HepG2 (cell line): ENCODE measurements around the gene APOM. TPM values are rescaled to one million over a fixed set of nuclear protein-coding genes. Genes with fewer than 3 reads are reported as not detected.
A peak's percentile ranks its signal among the peaks of the same experiment; 100 is the strongest.

Source experiments
- ATF4 ChIP-seq, 2 experiments: fragments of 450-650 bp in 1 of 2; sonication (generic) in 1 of 2; formaldehyde crosslinking; IDR thresholded peaks; 2 replicates each; pipeline versions ENCODE4 v1.5.0 to v1.8.0; 2020 to 2022; ENCODE audit warnings: mild to moderate bottlenecking in 1 of 2, missing genetic modification reagents in 1 of 2
- HDAC2 ChIP-seq: sonication (generic); formaldehyde crosslinking; IDR thresholded peaks from 2 replicates; pipeline ENCODE4 v1.4.0; 2020; ENCODE audit warnings: missing genetic modification reagents
- HIC2 ChIP-seq: sonication (generic); formaldehyde crosslinking; IDR thresholded peaks from 2 replicates; pipeline ENCODE4 v1.9.0; 2022; ENCODE audit warnings: low read depth, missing genetic modification reagents
- MAFF ChIP-seq: IDR thresholded peaks from 2 replicates; pipeline ENCODE4 v1.6.1; 2011; ENCODE audit warnings: low read depth, low read length, improper control_type of control experiment
- NFAT5 ChIP-seq: sonication (generic); formaldehyde crosslinking; IDR thresholded peaks from 2 replicates; pipeline ENCODE4 v1.4.0; 2020; ENCODE audit warnings: missing genetic modification reagents
- PAX8 ChIP-seq: sonication (generic); formaldehyde crosslinking; IDR thresholded peaks from 2 replicates; pipeline ENCODE4 v1.8.0; 2022; ENCODE audit warnings: mild to moderate bottlenecking, missing genetic modification reagents, borderline replicate concordance
- TP53 ChIP-seq: sonication (generic); formaldehyde crosslinking; conservative IDR thresholded peaks from 2 replicates; pipeline ENCODE4 v1.4.0; 2020; ENCODE audit warnings: missing genetic modification reagents
- ZNF143 ChIP-seq: sonication (generic); formaldehyde crosslinking; IDR thresholded peaks from 2 replicates; pipeline ENCODE4 v1.4.0; 2020; ENCODE audit warnings: missing genetic modification reagents
- ZNF451 ChIP-seq: sonication (generic); formaldehyde crosslinking; IDR thresholded peaks from 2 replicates; pipeline ENCODE4 v1.5.0; 2020; ENCODE audit warnings: mild to moderate bottlenecking, missing genetic modification reagents
- ZNF687 ChIP-seq: sonication (generic); formaldehyde crosslinking; IDR thresholded peaks from 2 replicates; pipeline ENCODE4 v1.5.1; 2020; ENCODE audit warnings: mild to moderate bottlenecking, missing genetic modification reagents, moderate library complexity
- ZNF704 ChIP-seq: sonication (generic); formaldehyde crosslinking; IDR thresholded peaks from 2 replicates; pipeline ENCODE4 v1.8.1; 2023; ENCODE audit warnings: mild to moderate bottlenecking, inconsistent platforms, moderate library complexity, missing genetic modification reagents, borderline replicate concordance
- ZNF749 ChIP-seq: sonication (generic); formaldehyde crosslinking; IDR thresholded peaks from 2 replicates; pipeline ENCODE4 v1.8.0; 2022; ENCODE audit warnings: mild to moderate bottlenecking, missing genetic modification reagents, moderate library complexity, borderline replicate concordance
- ZNF768 ChIP-seq: sonication (generic); formaldehyde crosslinking; IDR thresholded peaks from 2 replicates; pipeline ENCODE4 v1.4.0; 2020; ENCODE audit warnings: missing genetic modification reagents
- ZNF780A ChIP-seq: sonication (generic); formaldehyde crosslinking; IDR thresholded peaks from 2 replicates; pipeline ENCODE4 v1.8.0; 2022; ENCODE audit warnings: mild to moderate bottlenecking, missing genetic modification reagents, moderate library complexity
- polyA plus RNA-seq, 8 experiments: library from polyadenylated mRNA; depleted of rRNA in 3 of 8; stranded (reverse) in 7 of 8; unstranded in 1 of 8; fragments of >200 nt; fragmentation: Illumina TruSeq in 4 of 8; extraction: Trizol in 4 of 8; gene quantifications; 2 replicates each; pipeline versions ENCODE4 v1.2.1 to v1.2.3, GENCODE V29; 2011 to 2016; ENCODE audit warnings: low read depth in 4 of 8, missing spikeins in 1 of 8, mixed read lengths in 1 of 8; ENCODE audit not compliant: insufficient read depth in 1 of 8
- total RNA-seq, 5 experiments: library from RNA; depleted of rRNA; stranded (reverse); fragments of >200 nt; fragmentation: Illumina TruSeq; extraction: Trizol; gene quantifications; 2 replicates each; pipeline ENCODE4 v1.2.3, GENCODE V29; 2016; ENCODE audit warnings: low read depth in 1 of 5

APOM gene
- total and polyA plus RNA-seq, 2 of the 13 experiments (the other 11 are each of a cell fraction or from before 2014, with no cell fraction given), result 98.2 to 1,140 TPM

GRCh38 chr6:31619805-31620585 lies 35.7 kb upstream of the APOM start (continued):
- TF ChIP-seq ATF4 (CRISPR knock-in tag; IDR thresholded peaks at IDR 0.05), result peak; percentile 67 to 81; a peak in 3 of 4 replicates
- TF ChIP-seq ZNF687, result peak; percentile 89
- 0 out of 2 replicates have a peak, but pooled peaks have one; percentile 55 for TF ChIP-seq HIC2
- peak; percentile 63; the same call in 1 of the 2 replicates for TF ChIP-seq NFAT5 (CRISPR knock-in tag)
- TF ChIP-seq HDAC2, result peak; percentile 47; the same call in 1 of the 2 replicates
- peak; percentile 67 for TF ChIP-seq ZNF749
- no peak; the same call in 1 of the 2 replicates for TF ChIP-seq ZNF780A
- TF ChIP-seq ZNF143 (CRISPR knock-in tag), result 0 out of 2 replicates have a peak, but pooled peaks have one; percentile 42
- TF ChIP-seq ZNF768 (CRISPR knock-in tag), result no peak; the same call in 1 of the 2 replicates
- TF ChIP-seq TP53 (CRISPR knock-in tag), result no peak
- peak; percentile 33; the same call in 1 of the 2 replicates for TF ChIP-seq ZNF451
- peak; percentile 30; the same call in 1 of the 2 replicates for TF ChIP-seq MAFF
- TF ChIP-seq PAX8 (CRISPR knock-in tag), result no peak
- TF ChIP-seq ZNF704 (CRISPR knock-in tag), result peak; percentile 90; the same call in 1 of the 2 replicates
